T-helper 9 cell (primary cell): ENCODE measurements around the gene RPS27L.

ENCODE experiments used
- DNase-seq: peaks from one replicate; pipeline ENCODE4 v3.0.0-alpha.2; 2020

RPS27L gene

DNA sequence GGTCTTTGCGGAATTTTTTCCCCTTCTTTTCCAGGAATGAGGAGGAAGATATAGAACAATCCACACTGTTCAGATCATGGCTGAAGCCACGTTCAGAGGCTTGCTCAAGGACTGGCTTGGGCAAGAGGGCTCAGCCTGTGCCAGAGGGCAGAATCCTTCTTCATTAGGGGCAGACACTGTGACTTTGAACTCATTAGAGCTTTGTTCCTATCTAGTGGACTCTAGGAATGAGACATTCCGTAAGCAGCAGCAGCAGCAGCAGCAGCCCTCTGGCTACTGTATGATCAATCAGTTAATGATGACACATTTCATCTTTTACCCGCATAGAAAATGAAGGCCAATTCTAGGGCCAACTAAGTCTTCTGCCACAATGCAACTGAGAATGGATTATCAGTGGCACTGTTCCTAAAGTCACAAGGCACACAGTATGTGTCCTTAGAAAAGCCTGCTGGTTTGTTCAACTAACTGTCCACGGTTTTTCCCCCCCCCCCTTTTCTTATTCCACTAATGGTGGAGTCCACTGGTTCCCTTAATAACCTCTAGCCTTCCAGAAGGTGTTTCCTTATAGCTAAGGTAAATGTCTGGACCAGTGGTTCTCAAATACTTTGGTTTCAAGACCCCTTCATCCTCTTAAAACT is 30.4 kb upstream of the RPS27L start:
- no peak for DNase-seq

GRCh38 chr15:63186065-63186464 is 28.8 kb upstream of the RPS27L start:
- no peak for DNase-seq

- DNase-seq = no peak
Measured at GRCh38 chr15:63185206-63185605, 27.9 kb upstream of the RPS27L start.

- DNase-seq = no peak
Measured at GRCh38 chr15:63181648-63182047, 24.4 kb upstream of the RPS27L start.

- DNase-seq = no peak
Measured at GRCh38 chr15:63180746-63181145, 23.5 kb upstream of the RPS27L start.

- DNase-seq = no peak
Measured at GRCh38 chr15:63178034-63178433, 20.8 kb upstream of the RPS27L start.

GRCh38 chr15:63176302-63176701 is 19.0 kb upstream of the RPS27L start:
- no peak for DNase-seq

DNA sequence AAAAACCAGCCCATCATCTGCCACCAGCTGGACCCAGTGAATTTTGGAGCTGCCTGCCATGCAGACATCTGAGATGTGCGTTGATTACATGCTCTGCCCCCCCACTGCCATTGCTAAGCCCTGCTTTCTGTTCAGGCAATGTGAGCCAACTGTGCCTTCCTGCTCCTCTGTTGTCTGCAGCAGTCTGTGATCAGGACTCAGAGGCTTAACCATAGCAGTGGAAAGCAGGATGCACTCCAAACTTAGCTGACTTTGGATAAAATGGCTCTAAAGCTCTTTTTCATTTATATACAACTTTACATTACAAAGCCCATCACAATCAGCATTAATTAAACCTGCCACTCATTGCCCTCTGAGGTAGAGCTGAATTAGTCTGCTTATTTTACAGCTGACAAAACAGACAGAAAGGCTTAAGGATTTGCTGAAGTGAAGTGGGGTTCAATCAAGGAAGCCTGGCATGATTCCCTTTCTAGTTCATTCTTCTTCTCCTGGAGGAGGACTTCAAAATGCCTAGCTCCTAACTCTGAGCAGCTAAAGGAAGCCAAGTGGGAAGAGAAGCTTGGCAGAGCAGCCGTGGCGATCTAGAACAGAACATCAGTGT is 15.7 kb upstream of the RPS27L start:
- DNase-seq = no peak

GRCh38 chr15:63172376-63172775 is 15.1 kb upstream of the RPS27L start:
- DNase-seq = no peak

DNA sequence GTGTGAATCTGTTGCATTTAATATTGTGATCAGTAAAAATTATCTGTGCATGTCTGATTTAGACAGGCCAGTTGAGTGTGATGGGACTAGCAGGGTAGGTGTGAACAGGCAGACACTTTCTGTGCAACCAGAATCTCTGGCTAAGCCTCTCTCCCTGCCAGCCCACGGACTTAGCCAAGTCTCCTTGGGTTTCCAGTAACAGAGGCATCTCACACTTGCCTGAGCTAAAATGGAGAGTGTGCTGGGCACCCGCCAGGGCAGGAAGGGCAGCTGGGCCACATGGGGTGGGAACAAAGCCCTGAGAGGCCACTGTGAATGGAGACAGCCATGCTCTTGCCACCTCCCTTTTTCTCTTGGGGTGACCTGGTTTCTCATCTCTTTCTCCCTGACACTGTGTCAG is 12.5 kb upstream of the RPS27L start:
- no peak for DNase-seq

DNA sequence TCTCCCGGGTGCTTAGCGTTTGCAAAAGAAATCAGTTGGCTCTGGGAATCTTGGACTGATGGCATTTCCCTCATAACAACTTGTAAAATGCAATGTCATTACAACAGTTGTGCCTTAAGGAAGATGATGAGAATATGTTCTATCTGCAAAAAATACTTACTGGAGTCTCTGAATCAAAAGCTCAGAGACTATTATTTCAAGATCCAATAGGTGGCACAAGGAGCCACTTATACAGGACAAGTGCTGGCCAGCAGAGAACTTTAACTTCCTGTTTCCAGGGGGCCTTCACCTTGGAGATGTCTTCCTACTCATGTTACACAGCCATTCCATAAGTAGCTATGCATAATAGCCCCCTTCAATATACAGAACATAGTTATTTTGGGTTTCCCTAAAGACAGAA is 8.9 kb upstream of the RPS27L start:
- no peak for DNase-seq

- no peak for DNase-seq
Measured at GRCh38 chr15:63165166-63165859, 8.0 kb upstream of the RPS27L start.

GRCh38 chr15:63163217-63163616 is 5.9 kb upstream of the RPS27L start:
- DNase-seq = no peak

DNA sequence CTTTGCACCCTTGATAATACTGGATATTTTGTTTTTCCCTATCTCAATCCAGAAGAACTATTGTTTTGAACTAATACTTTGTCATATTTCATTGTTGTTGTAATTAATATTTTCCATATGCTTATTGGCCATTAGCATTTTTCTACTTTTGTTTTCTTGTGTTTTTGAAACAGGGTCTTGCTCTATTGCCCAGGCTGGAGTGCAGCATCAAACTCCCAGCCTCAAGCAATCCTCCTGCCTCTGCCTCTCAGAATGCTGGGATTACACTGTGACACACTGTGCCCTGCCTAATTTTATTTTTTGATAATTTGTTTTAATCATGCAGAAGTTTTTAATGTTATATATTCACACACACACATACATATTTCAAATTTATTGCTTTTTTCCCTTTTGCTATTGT is 3.4 kb upstream of the RPS27L start:
- DNase-seq = no peak

DNA sequence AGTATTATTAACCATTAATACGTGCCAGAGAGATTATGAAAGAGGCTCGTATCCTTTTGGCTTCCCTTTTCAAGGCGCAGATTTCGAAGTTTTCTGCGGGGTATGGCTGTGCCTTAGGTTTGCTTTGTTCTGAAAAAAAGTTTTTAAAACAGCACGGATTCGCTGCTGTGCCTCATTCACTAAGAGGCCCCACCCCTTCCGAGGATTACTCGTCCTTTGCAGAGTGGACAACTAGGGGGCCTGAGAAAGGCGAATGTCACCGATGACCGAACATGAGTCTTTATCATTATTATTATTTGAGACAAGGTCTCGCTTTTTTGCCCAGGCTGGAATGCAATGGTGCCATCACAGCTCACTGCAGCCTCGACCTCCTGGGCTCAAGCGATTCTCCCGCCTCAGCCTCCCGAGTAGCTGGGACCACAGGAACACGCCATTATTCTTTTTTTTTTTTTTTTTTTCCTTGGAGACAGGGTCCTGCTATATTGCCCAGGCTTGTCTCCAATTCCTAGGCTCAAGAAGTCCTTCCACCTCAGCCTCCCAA is 684 bp upstream of the RPS27L start:
- peak; percentile 4 for DNase-seq

DNA sequence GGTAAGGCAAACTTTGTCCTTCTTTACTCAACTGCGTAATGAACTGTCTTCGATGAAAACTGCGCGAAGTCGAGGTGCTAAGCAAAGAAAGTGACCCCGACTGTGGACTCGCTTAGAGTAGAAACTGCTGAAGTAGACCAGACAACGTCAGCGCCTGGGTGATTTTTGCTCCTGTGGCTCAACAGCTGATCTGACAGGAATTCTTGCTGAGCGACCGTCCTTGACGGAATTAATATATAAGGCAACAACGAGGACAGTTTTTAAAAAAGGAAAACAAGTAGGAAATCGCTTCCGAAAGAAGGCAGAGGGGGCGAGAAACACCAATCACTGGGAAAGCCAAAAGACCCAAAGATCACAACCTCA is 541 bp downstream of the RPS27L start:
- DNase-seq = no peak

- DNase-seq = no peak
Measured at GRCh38 chr15:63156086-63156710, 1.1 kb downstream of the RPS27L start.

- no peak for DNase-seq
Measured at GRCh38 chr15:63155486-63155885, 1.8 kb downstream of the RPS27L start.

DNA sequence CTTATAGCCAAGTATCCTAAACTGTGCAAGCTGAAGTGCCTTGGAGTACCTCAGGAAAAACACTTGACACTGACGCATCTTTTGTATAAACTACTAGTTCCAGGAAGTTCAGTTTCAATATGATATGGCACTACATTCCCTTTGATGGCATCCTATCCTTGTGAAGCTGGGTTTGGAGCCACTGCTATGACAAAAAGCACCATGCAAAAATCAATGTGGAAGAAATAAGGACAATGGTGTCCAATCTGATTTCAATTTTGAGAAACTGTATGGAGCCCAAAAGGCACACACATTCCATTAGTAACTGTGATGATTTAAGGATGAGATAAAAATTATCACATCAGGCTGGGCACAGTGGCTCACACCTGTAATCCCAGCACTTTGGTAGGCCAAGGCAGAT is 5.6 kb downstream of the RPS27L start:
- DNase-seq = no peak

DNA sequence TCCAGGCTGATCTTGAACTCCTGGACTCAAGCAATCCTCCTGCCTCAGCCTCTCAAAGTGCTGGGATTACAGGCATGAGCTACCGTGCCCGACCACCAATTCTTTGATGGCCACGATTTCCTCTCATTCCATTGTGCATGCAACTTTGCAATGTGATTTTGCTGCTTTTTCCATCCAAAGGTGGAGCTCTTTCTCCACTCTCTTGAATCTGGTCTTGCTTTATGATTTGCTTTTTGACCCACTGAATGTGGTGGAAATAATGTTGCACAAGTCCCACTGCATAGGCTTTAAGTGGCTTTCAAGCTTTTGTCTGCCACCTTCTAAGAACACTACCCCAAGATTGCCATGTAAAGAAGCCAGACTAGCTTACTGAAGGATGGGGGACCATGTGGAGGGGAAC is 10.6 kb downstream of the RPS27L start:
- no peak for DNase-seq

DNA sequence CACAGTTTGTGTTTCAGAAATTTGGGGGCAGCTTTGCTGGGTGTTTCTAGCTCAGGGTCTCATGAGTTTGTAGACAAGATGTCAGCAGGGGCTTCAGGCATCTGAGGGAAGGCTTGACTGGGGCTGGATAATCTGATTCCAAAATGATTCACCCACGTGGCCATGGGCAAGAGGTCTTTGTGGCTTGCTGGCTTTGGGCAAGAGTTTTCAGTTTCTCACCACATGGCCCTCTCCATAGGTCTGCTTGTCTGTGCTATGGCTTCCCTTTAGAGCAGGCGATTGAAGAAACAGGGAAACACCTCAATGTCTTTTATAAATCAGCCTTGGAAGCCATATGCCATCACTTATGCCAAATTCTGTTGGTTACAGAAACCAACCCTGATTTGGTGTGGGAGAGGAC is 11.9 kb downstream of the RPS27L start:
- no peak for DNase-seq

GRCh38 chr15:63140936-63141335 is 16.3 kb downstream of the RPS27L start:
- DNase-seq = no peak

- no peak for DNase-seq
Measured at GRCh38 chr15:63136742-63137141, 20.5 kb downstream of the RPS27L start.

GRCh38 chr15:63135804-63136203 is 21.5 kb downstream of the RPS27L start:
- no peak for DNase-seq
